Motor neuron (in vitro differentiated cells): ENCODE measurements around the gene C1QB. TPM values are rescaled to one million over a fixed set of nuclear protein-coding genes. Genes with fewer than 3 reads are reported as not detected.
"Not testable (repeated sequence)": the region's sequence is repeated elsewhere in the genome, so short reads cannot be mapped to it uniquely, and the experiment has no call there.

ENCODE experiments used
- ATAC-seq, 8 experiments: fragments of 200-7000 bp; cut with Tn5 transposase; replicated peaks in 6 of 8; 2 replicates each; pipeline ENCODE4 v1.8.0; 2021; ENCODE audit warnings: mild to moderate bottlenecking in 8 of 8, moderate library complexity in 8 of 8
- H3K27ac ChIP-seq, 2 donors: fragments of 250-450 bp; sonication (Bioruptor Pico); 2 replicates each; pipeline ENCODE4 v1.9.0; 2021; ENCODE audit warnings: antibody characterized with exemption in 2 of 2, mild to moderate bottlenecking in 2 of 2, moderate library complexity in 1 of 2
- H3K4me1 ChIP-seq, 2 donors: fragments of 250-450 bp; sonication (Bioruptor Pico); replicated peaks in 1 of 2; 2 replicates each; pipeline ENCODE4 v1.6.1; 2021; ENCODE audit warnings: antibody characterized with exemption in 2 of 2, mild to moderate bottlenecking in 2 of 2, moderate library complexity in 1 of 2
- H3K4me3 ChIP-seq, 5 donors: fragments of 250-450 bp; sonication (Bioruptor Pico); 2 replicates each; pipeline ENCODE4 v1.9.0; 2021; ENCODE audit warnings: antibody characterized with exemption in 5 of 5, mild to moderate bottlenecking in 5 of 5, moderate library complexity in 4 of 5
- WGBS, 10 experiments: fragments of 450-650 bp; shearing (Covaris generic); methylation state at CpG; one replicate each; pipeline ENCODE4 v1.0.0; 2022; 5-methylcytosine and 5-hydroxymethylcytosine counted together
- in situ Hi-C, 9 experiments: fragments of 400-800 bp; cut with MboI; loops; one replicate each; pipeline ENCODE4 v1.15.0; 2021; ENCODE audit warnings: low sequenced_read_pairs in 9 of 9, low pct_unique_long_range_greater_than_20kb in 2 of 9; ENCODE audit not compliant: unreplicated experiment in 9 of 9
- total RNA-seq, 8 experiments: library from RNA; unstranded; fragments of 300-600 nt; gene quantifications; 2 replicates each; pipeline versions ENCODE4 v1.2.3 to v1.2.4, GENCODE V29; 2022

C1QB gene
- total RNA-seq, 8 experiments from 2014 or later: 0.38 to 0.61 TPM; not detected in 6

GRCh38 chr1:22689505-22689904 lies 36.5 kb downstream of the C1QB start:
- WGBS, 10 experiments: 0 to 60% (median 39%) methylated on average over 1 to 10 of the region's 11 CpGs; no CpG with 5 or more reads in 1 of the 10 experiments
- H3K4me3 ChIP-seq: no peak overlapping the region
- no peak overlapping the region for H3K27ac ChIP-seq
- in situ Hi-C loops: loop anchor here in 6 of 9 experiments (25.0 kb wide), 2 partner anchors 173 to 198 kb away; no protein-coding TSS in a partner anchor
- peaks cover 26 to 34% of the 10 kb centered on the region in 2 donors for H3K4me1 ChIP-seq
- ATAC-seq: peak in 7 of 8 experiments; percentile 36 to 85 (median 67)

GRCh38 chr1:22691031-22691753 lies 38.2 kb downstream of the C1QB start:
- in situ Hi-C loops: loop anchor here in 6 of 9 experiments (25.0 kb wide), 2 partner anchors 171 to 196 kb away; no protein-coding TSS in a partner anchor
- H3K4me3 ChIP-seq: no peak overlapping the region
- peaks cover 16 to 21% of the 10 kb centered on the region in 2 donors for H3K4me1 ChIP-seq
- peak in 5 of 8 experiments; percentile 63 to 74 (median 71) for ATAC-seq
- no peak overlapping the region for H3K27ac ChIP-seq
- 43 to 79% (median 52%) methylated on average over 3 to 13 of the region's 13 CpGs; no CpG with 5 or more reads in 1 of the 10 experiments for WGBS, 10 experiments

GRCh38 chr1:22694172-22694571 lies 41.1 kb downstream of the C1QB start:
- Histone ChIP-seq H3K27ac (no peak overlapping the region), H3K4me1 (peaks cover 15 to 20% of the 10 kb centered on the region in 2 donors), H3K4me3 (no peak overlapping the region)
- in situ Hi-C loops: loop anchor here in 6 of 9 experiments (25.0 kb wide), 2 partner anchors 168 to 193 kb away; no protein-coding TSS in a partner anchor
- ATAC-seq: no peak
- 71 to 100% (median 98%) methylated on average over 2 to 5 of the region's 5 CpGs; no CpG with 5 or more reads in 3 of the 10 experiments for WGBS, 10 experiments

DNA sequence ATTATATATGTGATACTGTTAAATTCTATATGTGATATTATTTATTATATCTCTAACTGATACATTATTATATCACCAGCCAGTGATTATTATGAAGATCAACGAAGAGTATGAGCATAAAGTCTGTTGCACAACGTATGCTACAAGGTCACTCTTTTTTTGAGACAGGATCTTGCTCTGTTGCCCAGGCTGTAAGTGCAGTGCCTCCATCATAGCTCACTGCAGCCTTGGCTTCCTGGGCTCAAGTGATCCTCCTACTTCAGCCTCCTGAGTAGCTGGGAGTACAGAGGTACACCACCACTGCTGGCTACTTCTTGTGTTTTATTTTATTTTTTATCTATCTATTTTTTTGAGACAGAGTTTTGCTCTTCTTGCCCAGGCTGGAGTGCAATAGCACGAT lies 43.6 kb downstream of the C1QB start:
- H3K4me3 ChIP-seq: no peak overlapping the region
- WGBS, 10 experiments: 60 to 100% (median 80%) methylated on average over 1 to 3 of the region's 3 CpGs; no CpG with 5 or more reads in 1 of the 10 experiments
- ATAC-seq: no peak
- in situ Hi-C loops: loop anchor here in 6 of 9 experiments (25.0 kb wide), 2 partner anchors 166 to 191 kb away; no protein-coding TSS in a partner anchor
- H3K4me1 ChIP-seq: peaks cover 7 to 12% of the 10 kb centered on the region in 2 donors
- H3K27ac ChIP-seq: no peak overlapping the region

GRCh38 chr1:22697980-22698379 lies 44.9 kb downstream of the C1QB start:
- Histone ChIP-seq H3K4me3 (no peak overlapping the region), H3K4me1 (peaks cover 6 to 9% of the 10 kb centered on the region in 2 donors), H3K27ac (no peak overlapping the region)
- 60 to 100% (median 69%) methylated on average over 1 to 4 of the region's 5 CpGs; no CpG with 5 or more reads in 5 of the 10 experiments for whole genome bisulfite sequencing, 10 experiments
- peak in 3 of 8 experiments; percentile 32 to 52 (median 34) for ATAC-seq
- in situ Hi-C loops: loop anchor here in 6 of 9 experiments (25.0 kb wide), 2 partner anchors 164 to 189 kb away; no protein-coding TSS in a partner anchor

DNA sequence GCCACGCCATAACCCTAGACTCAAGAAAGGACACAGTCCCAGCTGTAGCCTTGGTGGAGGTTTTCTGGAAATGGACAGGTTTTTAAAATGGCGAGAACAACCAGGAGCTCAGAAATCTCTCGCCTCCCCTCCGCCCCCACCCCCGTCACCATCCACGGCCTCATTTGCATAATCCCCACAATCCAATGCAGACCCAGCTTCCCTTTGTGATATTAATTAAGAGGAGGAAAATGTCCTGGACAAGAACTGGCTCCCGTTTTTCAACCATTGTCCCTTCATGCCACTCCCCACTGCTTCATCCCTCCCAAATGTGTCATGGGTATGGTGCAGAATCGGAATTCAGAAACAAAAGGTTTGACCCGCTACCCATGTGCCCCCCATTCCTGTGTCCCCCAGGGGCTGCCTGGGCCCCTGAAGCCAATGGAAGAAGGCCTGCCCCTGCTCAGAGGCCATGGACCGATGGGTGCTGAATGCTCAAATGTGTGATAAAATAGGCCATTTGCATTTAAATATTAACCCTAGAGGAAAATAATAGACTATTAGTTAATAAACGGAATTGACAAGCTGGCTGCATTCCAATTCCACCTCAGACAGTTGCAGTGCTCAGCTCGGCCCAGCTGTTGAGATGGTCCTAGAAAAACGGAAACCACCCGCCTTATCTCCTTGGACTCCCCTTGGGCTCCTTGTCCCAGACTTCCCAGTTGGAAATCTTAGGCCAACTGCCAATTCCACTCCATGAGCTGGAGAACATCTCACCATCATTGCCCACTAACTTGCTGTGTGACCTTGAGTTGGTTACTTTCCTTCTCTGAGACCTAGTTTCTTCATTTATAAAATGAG lies 46.9 kb downstream of the C1QB start:
- in situ Hi-C loops: loop anchor here in 7 of 9 experiments (25.0 kb wide), 3 partner anchors 137 to 187 kb away; no protein-coding TSS in a partner anchor
- WGBS, 10 experiments: 0 to 88% (median 67%) methylated on average over 1 to 10 of the region's 14 CpGs; no CpG with 5 or more reads in 1 of the 10 experiments
- no peak for ATAC-seq
- Histone ChIP-seq H3K4me3 (no peak overlapping the region), H3K27ac (peak overlapping the region in 1 of 2 donors; percentile 23), H3K4me1 (peaks cover 6 to 9% of the 10 kb centered on the region in 2 donors)

- Histone ChIP-seq H3K4me1 (peaks cover 6 to 9% of the 10 kb centered on the region in 2 donors), H3K4me3 (no peak overlapping the region), H3K27ac (no peak overlapping the region)
- ATAC-seq: no peak
- 37 to 85% (median 64%) methylated on average over 1 to 12 of the region's 12 CpGs for WGBS, 10 experiments
- in situ Hi-C loops: loop anchor here in 2 of 9 experiments (25.0 kb wide), 2 partner anchors 135 to 185 kb away; no protein-coding TSS in a partner anchor
Observed at GRCh38 chr1:22702296-22703085, 49.5 kb downstream of the C1QB start.

GRCh38 chr1:22704440-22705067 lies 51.5 kb downstream of the C1QB start:
- Histone ChIP-seq H3K27ac (no peak overlapping the region), H3K4me1 (peaks cover 8% of the 10 kb centered on the region in 2 donors), H3K4me3 (no peak overlapping the region)
- ATAC-seq: peak; percentile 95 to 100 (median 98)
- 40 to 71% (median 59%) methylated on average over 1 to 2 of the region's 2 CpGs; no CpG with 5 or more reads in 6 of the 10 experiments for WGBS, 10 experiments
- in situ Hi-C loops: loop anchor here in 2 of 9 experiments (25.0 kb wide), 2 partner anchors 133 to 183 kb away; no protein-coding TSS in a partner anchor

DNA sequence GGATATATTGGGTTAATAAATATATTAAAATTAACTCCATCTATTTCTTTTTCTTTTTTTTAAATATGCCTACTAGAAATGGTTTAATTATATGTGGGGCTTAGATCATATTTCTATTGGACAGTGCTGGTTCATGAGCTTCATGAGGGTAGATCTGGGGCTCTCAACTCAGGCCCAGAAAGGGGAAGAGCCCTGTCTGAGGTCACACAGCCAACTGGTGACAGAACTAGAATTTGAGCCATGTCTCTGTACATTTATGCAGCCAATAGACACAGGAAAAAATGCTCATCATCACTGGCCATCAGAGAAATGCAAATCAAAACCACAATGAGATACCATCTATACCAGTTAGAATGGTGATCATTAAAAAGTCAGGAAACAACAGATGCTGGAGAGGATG lies 52.5 kb downstream of the C1QB start:
- no peak for ATAC-seq
- in situ Hi-C loops: loop anchor here in 2 of 9 experiments (25.0 kb wide), 2 partner anchors 132 to 182 kb away; no protein-coding TSS in a partner anchor
- Histone ChIP-seq H3K27ac (no peak overlapping the region), H3K4me1 (peaks cover 6 to 7% of the 10 kb centered on the region in 2 donors), H3K4me3 (no peak overlapping the region)

DNA sequence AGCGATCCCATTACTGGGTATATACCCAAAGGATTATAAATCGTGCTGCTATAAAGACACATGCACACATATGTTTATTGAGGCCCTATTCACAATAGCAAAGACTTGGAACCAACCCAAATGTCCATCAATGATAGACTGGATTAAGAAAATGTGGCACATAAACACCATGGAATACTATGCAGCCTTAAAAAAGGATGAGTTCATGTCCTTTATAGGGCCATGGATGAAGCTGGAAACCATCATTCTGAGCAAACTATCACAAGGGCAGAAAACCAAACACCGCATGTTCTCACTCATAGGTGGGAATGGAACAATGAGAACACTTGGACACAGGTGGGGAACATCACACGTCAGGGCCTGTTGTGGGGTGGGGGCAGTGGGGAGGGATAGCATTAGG lies 53.1 kb downstream of the C1QB start:
- in situ Hi-C loops: loop anchor here in 2 of 9 experiments (25.0 kb wide), 2 partner anchors 131 to 181 kb away; no protein-coding TSS in a partner anchor

GRCh38 chr1:22708777-22709176 lies 55.7 kb downstream of the C1QB start:
- Histone ChIP-seq H3K4me3 (no peak overlapping the region), H3K27ac (no peak overlapping the region), H3K4me1 (peaks cover 19 to 23% of the 10 kb centered on the region in 2 donors)
- no peak for ATAC-seq
- in situ Hi-C loops: loop anchor here in 2 of 9 experiments (25.0 kb wide), 2 partner anchors 129 to 179 kb away; no protein-coding TSS in a partner anchor

More for the DNA sequence above, 53.1 kb downstream of the C1QB start:
- not testable (repeated sequence) for H3K27ac ChIP-seq, ATAC-seq, H3K4me3 ChIP-seq, H3K4me1 ChIP-seq
- WGBS, 10 experiments: 60 to 90% (median 80%) methylated on average over 1 to 4 of the region's 4 CpGs; no CpG with 5 or more reads in 5 of the 10 experiments
